Neural crest cell (in vitro differentiated cells): ENCODE data around the gene BACE2. TPM values are rescaled to one million over a fixed set of nuclear protein-coding genes. Genes with fewer than 3 reads are reported as not detected.

Experiments
- DNase-seq: peaks from one replicate; pipeline ENCODE4 v3.0.0; 2021; ENCODE audit warnings: low read depth, mixed read lengths, low spot score
- H3K27ac Mint-ChIP-seq: one replicate; pipeline ENCODE4 v1.8.0; 2021; ENCODE audit warnings: mild to moderate bottlenecking, mixed read lengths; ENCODE audit not compliant: unreplicated experiment
- H3K27me3 Mint-ChIP-seq: 2 replicates; pipeline ENCODE4 v1.8.0; 2021; ENCODE audit warnings: low read depth, mild to moderate bottlenecking, mixed read lengths
- H3K36me3 Mint-ChIP-seq: 2 replicates; pipeline ENCODE4 v1.8.0; 2021; ENCODE audit warnings: low read depth, mild to moderate bottlenecking, mixed read lengths
- H3K4me1 Mint-ChIP-seq: 2 replicates; pipeline ENCODE4 v1.8.0; 2021; ENCODE audit warnings: mixed read lengths
- H3K4me3 Mint-ChIP-seq: one replicate; pipeline ENCODE4 v1.8.0; 2021; ENCODE audit warnings: mild to moderate bottlenecking, mixed read lengths
- H3K9me3 Mint-ChIP-seq: 2 replicates; pipeline ENCODE4 v1.8.0; 2021; ENCODE audit warnings: mixed read lengths
- CTCF ChIP-seq: fragments of 200-600 bp; sonication (generic); conservative IDR thresholded peaks from 2 replicates; pipeline ENCODE4 v1.5.0; 2021; ENCODE audit warnings: antibody characterized with exemption, mild to moderate bottlenecking
- total RNA-seq: library from RNA; stranded (reverse); gene quantifications from 2 replicates; pipeline ENCODE4 v1.2.1, GENCODE V29; 2021

Gene BACE2
- total RNA-seq, 1 donor from 2014 or later: 16.9 TPM

- Mint-ChIP-seq H3K9me3 (peaks cover 3% of the 10 kb centered on the region), H3K4me1 (peaks cover 22% of the 10 kb centered on the region), H3K27ac (peak overlapping the region; percentile 64), H3K27me3 (no peaks in the 10 kb centered on the region), H3K36me3 (no peaks in the 10 kb centered on the region), H3K4me3 (no peak overlapping the region)
- no peak for DNase-seq
- TF ChIP-seq CTCF: no peak
These were observed 19.2 kb upstream of the BACE2 start for GRCh38 chr21:41148798-41149197.

- no peak overlapping the region for H3K27ac Mint-ChIP-seq
- H3K36me3 Mint-ChIP-seq: no peaks in the 10 kb centered on the region
- no peaks in the 10 kb centered on the region for H3K27me3 Mint-ChIP-seq
- H3K4me3 Mint-ChIP-seq: no peak overlapping the region
- peaks cover 22% of the 10 kb centered on the region for H3K4me1 Mint-ChIP-seq
- peaks cover 5% of the 10 kb centered on the region for H3K9me3 Mint-ChIP-seq
- DNase-seq: no peak
- no peak for TF ChIP-seq CTCF
These were observed 18.8 kb upstream of the BACE2 start for GRCh38 chr21:41149199-41149598.

GRCh38 chr21:41152147-41152546 lies 15.8 kb upstream of the BACE2 start:
- DNase-seq: no peak
- Mint-ChIP-seq H3K27ac (no peak overlapping the region), H3K36me3 (no peaks in the 10 kb centered on the region), H3K9me3 (peaks cover 9% of the 10 kb centered on the region), H3K4me3 (no peak overlapping the region), H3K27me3 (no peaks in the 10 kb centered on the region), H3K4me1 (peaks cover 18% of the 10 kb centered on the region)
- TF ChIP-seq CTCF: no peak

DNA sequence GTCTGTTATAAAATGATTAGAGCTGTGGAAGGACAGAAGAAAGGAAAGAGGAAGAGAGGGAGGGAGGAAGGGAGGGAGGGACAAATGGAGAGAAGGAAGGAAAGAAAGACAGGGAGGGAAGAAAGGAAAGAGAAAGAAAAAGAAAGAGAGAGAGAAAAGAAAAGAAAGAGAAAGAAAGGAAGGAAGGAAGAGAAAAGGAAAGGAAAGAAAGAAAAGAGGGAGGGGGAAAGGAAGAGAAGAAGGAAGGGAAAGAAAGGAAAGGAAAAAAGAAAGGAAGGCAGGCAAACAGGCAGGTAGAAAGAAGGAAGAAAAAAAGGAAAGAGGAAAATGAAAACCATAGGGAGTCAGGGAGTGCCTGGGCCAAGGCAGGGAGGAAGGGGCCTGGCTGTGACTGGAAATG lies 14.5 kb upstream of the BACE2 start:
- Mint-ChIP-seq H3K9me3 (peaks cover 12% of the 10 kb centered on the region), H3K4me1 (peaks cover 5% of the 10 kb centered on the region), H3K36me3 (peaks cover 4% of the 10 kb centered on the region), H3K4me3 (no peak overlapping the region), H3K27ac (no peak overlapping the region), H3K27me3 (no peaks in the 10 kb centered on the region)
- no peak for TF ChIP-seq CTCF
- DNase-seq: no peak

DNA sequence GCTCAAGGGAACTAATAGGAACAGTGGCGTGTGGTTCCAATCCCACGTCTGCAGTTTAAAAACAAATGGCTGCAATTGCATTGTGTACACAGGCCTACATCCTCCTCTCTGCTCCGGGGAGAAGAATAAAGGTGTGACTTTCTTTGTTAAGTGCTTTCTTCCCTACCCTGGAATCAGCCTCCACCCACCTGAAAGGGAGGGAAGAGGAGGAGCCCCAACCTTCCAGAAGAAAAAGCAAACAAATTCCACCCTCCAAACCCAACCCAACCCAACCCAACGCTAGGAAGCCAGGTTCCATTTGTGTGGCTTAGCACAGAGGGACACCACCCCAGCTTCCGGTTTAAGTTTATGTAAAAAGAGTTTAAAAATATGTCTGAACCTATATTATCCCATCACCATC lies 11.8 kb upstream of the BACE2 start:
- DNase-seq: no peak
- TF ChIP-seq CTCF: no peak
- Mint-ChIP-seq H3K27me3 (no peaks in the 10 kb centered on the region), H3K27ac (no peak overlapping the region), H3K36me3 (peaks cover 9% of the 10 kb centered on the region), H3K9me3 (peaks cover 17% of the 10 kb centered on the region), H3K4me3 (no peak overlapping the region), H3K4me1 (peaks cover 7% of the 10 kb centered on the region)

DNA sequence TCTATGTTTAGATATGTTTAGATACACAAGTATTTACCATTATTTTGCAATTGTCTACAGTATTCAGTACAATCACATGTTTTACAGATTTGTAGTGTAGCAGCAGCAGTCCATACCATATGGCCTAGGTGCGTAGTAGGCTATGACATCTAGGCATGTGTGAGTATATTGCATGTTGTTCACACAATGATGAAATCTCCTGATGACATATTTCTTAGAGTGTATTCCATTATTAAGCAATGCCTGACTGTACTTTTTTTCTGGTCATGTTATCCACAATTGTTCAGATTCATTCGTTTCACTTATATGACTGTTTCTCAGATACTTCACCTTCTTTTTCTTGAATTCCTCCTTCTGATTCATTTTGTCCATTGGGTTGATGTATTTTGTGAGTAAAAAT lies 9.9 kb upstream of the BACE2 start:
- no peak for DNase-seq

More for the DNA sequence above, 9.9 kb upstream of the BACE2 start:
- Mint-ChIP-seq H3K36me3 (peaks cover 9% of the 10 kb centered on the region), H3K27ac (no peak overlapping the region), H3K4me3 (no peak overlapping the region), H3K4me1 (peaks cover 17% of the 10 kb centered on the region), H3K27me3 (no peaks in the 10 kb centered on the region), H3K9me3 (peaks cover 17% of the 10 kb centered on the region)
- no peak for TF ChIP-seq CTCF
